ENCODE results near the gene ARHGEF39.
"Not testable (repeated sequence)": the region's sequence is repeated elsewhere in the genome, so short reads cannot be mapped to it uniquely, and the experiment has no call there.

GRCh38 chr9:35640431-35640830 lies 24.6 kb downstream of the ARHGEF39 start:
- not testable (repeated sequence) for TF ChIP-seq CTCF (conservative IDR thresholded peaks at IDR 0.05 in 1 of 2, IDR thresholded peaks at IDR 0.05 in 1 of 2; ENCODE audit: extremely low read depth in 1 of 2, insufficient read depth in 1 of 2, low read depth in 1 of 2, low read length in 2 of 2); EZH2 (IDR thresholded peaks at IDR 0.05; ENCODE audit: borderline replicate concordance, low read length)

Measured in mammary epithelial cell (primary cell).